HG02798 (cell line): Measurements from ENCODE around the gene UBE2D4.

Source experiments
- ATAC-seq: cut with Tn5 transposase; IDR thresholded peaks from one replicate; pipeline ENCODE4 v1.9.1; 2021; ENCODE audit warnings: mild to moderate bottlenecking; ENCODE audit not compliant: unreplicated experiment, poor library complexity

The UBE2D4 gene

DNA sequence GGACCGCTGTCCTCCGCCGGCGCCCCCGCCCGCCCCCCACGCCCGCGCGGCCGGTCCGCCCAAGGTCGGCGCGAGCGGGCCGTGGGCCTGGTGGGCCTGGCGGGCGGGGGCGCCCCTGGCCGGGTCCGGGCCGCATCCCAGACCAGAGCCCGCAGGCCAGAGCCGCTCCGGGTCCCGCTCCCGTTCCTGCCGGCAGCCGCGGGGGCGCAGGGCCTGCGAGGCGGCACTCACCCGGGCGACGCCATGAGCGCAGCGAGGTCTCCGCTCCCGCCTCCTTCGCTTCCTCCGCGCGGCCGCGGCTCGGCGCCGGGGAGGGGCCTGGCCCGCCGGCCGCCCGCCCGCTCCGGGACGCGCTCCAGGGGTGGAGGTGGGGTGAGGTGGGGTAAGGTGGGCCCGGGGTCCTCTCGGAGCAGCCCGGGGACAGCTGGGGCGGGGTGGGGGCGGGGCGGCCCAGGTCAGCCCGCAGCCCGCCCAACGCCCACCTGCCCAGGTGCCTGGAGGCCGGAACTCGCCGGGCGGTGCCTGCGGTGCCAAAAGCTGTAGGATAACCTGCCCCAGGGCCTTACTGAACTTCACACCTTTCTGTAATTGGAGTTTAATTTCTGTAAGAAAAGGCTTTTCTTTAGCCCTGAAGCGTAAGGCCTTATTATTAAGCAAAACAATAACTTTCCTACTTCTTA, 19.8 kb upstream of the UBE2D4 start, which contains the start of gene URGCP:
URGCP (minus strand) TSS at position 266 of the 680 bp plus-strand sequence; CDS start at position 245, 21 bp downstream.
- peak; percentile 85 for ATAC-seq

DNA sequence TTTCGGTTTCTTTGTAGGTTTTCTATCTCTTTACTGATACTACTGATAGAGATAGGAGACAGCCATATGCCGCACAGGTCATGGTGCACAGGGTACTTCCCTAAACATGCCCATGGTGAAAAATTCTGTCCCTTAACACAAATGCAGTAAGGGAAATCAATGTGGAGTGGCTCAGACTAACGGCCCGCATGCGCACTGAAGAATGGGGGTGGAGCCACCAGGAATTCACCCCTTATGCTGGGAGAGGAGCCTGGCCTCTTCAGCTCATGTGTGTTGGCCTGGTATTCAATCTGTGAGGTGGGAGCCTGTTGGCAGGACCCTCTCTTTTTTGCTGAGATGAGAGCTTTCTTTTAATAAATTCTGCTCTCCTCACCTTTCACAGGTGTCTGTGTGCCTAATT, 11.4 kb upstream of the UBE2D4 start:
- ATAC-seq, result no peak

DNA sequence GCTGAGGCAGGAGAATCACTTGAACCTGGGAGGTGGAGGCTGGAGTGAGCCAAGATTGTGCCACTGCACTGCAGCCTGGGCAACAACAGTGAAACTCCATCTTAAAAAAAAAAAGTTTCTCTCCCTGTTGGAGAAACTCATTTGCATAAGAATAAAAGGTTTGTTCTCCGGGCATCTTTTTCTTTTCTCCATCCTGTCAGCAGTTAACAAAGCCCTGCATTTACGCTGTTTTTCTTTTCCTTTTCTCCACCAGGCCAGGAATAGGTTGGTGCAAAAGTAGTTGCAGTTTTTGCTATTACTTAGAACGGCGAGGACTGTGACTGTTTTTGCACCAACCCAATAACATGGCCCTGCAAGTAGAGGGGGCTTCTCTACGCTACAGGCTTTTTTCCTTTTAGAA, 10.3 kb upstream of the UBE2D4 start:
- no peak for ATAC-seq

DNA sequence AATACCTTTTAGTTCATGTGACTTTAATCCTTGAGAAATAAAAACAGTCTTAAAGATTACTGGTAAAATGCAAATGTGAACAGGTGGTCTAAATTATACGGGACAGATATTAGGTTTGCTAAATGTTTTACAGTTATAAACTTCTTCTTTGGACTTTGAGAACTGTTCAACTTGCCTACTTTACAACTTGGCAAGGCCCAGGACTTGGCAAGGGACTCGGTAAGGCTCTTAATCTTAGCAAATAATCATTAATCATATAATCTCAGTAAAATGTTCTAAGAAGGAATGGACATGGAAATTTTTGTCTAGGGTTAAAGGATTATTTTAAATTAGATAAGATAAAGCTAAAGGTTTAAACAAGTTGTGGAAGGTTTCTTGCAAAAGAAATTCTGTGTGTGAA, 4.8 kb upstream of the UBE2D4 start:
- no peak for ATAC-seq

DNA sequence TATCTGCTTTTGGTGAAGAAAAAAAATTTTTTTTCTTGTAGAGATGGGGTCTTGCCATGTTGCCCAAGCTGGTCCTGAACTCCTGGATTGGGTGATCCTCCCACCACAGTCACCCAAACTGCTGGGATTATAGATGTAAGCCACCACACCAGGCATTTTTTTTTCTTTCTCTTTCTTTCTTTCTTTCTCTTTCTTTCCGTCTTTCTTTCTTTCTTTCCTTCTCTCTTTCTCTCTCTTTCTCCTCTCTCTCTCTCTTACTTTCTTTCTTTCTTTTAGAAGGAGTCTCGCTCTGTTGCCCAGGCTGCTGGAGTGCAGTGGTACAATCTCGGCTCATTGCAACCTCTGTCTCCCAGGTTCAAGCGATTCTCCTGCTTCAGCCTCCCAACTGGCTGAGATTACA, 3.5 kb upstream of the UBE2D4 start:
- no peak for ATAC-seq

DNA sequence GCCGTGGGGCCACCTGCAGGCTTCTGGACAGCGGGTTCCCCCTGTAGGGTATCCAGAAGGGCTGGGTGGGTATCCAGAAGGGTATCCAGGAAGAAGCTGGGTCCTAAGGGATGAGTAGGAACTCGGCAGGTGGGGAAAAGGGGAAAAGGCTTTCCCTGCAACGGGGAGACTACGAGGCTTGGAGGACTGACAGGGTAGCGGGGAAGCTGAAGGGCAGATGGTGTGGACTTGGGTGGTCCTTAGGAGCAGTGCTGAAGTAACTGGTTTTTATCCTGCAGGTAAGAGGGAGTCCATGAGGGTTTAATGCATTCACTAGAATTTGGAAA, 525 bp downstream of the UBE2D4 start:
- ATAC-seq, result no peak

DNA sequence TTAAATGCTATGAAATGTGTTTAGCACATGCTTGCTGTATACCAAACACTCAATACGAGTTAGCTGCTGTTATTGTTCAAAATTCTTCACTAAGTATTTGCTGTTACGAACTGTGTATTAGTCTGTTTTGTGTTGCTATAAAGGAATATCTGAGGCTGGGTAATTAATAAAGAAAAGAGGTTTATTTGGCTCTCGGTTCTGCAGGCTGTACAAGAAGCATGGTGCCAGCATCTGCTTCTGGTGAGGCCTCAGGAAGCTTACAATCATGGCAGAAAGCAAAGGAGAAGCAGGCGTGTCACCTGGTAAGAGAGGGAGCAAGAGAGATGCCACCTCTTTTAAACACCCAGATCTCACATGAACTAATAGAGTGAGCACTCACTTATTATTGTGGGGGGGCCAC, 1.6 kb downstream of the UBE2D4 start:
- ATAC-seq, result no peak

DNA sequence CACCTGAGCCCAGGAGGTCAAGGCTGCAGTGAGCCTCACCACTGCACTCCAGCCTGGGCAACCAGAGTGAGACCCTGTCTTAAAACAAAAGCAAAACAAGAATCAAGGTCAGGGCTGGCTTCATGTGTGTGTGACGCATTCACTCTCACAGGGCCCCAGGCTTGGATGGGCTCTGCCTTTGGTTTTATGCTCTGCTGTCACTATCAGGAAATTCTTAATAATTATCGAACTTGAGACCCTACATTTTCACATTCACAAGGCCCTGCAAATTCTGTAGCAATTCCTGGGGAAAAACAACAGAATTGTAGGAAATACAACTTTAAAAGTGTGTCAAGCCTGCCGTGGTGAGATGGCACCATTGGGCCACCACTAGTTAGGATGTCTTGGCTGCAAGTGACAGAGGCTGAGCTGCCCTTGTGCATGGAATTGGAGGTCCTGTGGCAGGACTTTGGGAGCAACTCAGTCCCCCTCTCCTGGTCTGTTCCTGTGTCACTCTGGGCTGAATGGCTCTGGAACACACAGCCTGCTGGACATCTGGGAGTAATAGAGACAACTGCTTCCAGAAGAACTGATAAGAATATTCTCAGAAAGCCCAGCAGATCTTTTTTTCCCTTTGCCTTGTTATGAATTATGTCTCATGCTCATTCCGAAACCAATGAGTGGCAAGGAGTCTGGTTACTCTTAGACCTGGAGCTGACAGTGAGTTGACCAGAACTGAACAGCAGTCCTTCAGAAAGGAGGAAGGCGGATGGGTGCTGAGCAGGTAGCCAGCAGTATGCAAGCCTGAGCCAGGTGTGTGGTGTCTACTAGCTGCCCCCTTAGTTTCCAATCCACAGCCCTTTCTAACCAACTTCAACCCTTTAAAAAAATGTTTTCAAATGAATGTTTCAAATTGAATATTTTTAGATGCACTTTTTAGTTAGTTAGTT, 3.6 kb downstream of the UBE2D4 start:
- no peak for ATAC-seq

DNA sequence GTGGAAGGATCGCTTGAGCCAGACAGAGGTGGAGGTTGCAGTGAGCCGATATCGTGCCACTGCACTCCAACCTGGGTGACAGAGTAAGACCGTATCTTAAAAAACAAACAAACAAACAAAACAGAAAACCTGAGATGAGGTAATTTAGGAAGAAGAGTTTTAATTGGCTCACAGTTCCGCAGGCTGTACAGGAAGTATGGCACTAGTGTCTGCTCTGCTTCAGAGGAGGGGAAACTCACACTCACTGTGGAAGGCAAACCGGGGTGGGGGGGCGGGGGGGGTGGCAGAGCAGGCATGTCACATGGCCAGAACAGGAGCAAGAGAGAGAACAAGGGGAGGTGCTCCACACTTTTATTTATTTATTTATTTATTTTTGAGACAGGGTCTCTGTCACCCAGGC, 5.1 kb downstream of the UBE2D4 start:
- no peak for ATAC-seq

DNA sequence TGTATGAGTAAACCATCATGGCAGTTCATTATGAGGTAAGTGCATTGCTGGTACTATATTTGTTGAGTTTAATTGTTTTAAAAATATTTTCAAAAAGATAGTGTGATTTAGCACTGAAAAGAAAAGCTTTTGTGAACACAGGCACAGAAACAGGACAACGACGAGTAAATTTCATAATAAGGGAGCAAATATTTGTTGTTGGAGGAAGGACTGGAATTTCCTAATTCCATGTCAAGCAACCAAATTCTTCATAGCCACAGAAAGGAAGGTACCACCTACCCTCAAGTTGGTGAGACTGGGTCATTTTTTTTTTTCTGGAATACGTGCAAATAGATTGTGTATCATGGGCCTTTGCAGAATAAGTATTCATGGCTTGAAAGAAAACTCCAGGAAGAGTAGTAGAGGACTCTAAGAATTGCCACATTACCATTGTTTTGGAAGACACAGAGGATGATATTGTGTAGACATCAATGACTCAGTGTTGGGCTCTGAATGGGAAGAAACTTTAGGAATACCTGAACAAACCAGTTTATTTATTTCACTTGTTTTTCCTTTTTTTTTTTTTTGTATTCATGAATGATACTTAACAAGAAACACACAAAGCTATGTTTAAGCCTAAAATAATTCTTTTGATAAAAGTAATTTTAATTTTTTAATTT, 7.8 kb downstream of the UBE2D4 start:
- no peak for ATAC-seq

DNA sequence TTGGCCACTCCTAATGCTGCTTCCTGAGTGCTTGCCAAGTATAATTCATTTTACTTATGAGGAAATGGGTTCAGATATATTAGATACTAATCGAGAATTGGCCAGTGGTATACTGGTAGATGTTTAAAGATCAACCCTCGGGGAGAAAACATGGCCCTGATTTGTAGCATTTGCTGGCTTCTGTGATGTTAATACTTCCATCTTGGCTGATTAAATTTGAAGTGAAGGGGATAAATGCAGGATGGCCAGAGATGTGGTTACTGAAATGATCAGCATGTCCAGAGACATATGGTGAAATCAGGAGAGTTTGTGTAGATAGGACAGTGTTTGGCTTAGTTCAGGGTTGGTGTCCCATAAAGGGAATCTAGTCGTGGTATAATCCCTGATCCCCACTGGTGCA, 11.2 kb downstream of the UBE2D4 start:
- ATAC-seq, result no peak

DNA sequence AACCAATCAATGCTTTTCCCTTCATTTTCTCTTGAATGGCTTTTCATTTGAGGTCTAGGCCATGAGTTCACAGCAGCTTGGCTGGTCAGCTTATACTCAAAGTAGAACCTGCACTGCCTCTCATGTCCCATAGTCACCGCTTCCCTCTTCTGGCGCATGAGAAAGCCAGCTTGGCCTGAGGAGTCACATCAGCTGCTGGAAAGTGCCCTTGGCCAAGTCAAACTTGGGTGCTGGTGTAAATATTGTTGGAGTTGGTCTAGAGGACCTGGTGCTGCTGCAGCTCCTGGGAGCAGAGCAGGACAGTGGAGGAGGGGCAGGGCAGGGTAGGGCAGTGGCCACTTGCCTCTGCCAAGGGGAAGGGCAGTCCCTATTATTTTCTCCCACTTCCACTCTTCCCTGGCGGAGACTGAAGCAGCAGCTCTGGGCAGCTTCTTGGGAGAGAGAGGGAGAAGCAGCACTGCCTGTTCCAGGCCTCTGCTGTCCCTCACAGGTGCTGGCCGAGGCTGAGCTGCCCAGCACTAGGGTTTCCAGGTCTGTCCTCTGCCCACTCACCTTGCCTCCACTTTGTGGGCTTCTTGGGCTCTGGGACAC, 12.8 kb downstream of the UBE2D4 start:
- ATAC-seq, result no peak

DNA sequence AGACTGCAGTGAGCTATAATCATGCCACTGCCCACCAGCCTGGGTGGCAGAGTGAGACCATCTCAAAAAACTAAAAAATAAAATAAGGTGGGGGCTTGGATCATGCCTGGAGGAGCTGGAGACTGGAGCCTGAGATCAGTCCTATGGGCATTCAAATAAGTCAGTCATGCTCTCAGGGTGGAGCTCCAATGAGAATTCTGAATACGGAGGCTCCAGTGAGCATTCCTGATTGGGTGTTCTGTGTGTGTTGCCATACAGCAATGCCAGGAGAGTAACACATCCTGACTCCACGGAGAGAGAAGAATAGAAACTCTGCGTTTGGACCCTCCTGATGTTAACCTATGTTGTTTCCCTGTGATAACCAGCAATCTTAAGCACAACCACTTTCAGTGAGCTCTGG, 16.0 kb downstream of the UBE2D4 start:
- ATAC-seq, result no peak

DNA sequence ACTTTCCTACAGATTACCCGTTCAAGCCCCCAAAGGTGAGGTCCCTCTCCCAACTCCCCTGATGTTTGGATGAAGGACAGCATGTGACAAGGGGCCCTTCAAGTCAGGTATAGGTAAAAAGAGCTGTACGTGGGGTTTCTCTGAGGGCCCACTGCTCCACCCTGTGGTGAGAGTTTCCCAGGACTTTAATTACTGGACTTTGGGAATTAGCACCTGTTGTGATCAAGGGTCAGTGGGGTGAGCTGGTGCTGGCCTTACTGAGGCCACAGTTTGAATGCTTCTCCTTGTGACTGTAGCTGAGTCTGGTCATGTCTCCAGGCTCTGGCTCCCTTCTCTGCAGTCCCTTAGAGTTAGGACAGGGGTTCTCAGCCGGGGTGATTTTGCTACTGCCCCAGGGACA, 16.8 kb downstream of the UBE2D4 start:
- ATAC-seq, result no peak

DNA sequence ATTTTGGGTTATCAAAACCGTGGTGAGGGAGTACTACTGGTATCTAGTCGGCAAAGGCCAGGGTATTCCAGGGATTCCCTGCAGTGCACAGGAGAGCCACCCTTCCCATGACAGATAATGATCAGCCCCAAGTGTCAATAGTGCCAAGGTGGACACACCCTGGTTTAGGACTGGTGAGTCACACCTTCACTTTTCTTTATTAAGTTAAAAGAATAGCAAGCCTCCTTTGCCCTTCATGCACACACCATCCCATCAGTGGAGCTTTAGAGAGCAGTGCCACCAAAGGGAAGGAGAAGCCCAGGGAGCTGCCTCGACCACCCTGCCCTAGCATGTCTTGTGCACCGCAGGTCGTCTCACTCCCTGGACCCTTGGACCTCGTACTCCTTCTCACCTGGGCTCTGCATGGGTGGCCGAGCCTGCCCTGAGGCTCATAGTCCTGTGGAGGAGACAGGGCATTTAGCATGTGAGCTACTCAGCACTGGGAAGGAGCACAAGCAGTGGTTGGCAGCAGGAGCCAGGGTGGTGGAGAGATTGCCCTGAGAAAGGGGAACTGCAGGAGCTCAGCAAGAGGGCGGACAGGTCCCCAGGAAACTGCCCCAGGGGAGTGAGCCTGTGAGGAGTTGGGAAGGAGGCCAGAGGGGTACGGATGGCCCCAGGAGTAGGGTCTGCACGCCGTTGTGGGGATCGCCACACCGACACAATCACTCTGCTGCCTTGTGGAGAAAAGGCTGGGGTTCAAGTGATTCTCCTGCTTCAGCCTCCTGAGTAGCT, 17.4 kb downstream of the UBE2D4 start:
- no peak for ATAC-seq

DNA sequence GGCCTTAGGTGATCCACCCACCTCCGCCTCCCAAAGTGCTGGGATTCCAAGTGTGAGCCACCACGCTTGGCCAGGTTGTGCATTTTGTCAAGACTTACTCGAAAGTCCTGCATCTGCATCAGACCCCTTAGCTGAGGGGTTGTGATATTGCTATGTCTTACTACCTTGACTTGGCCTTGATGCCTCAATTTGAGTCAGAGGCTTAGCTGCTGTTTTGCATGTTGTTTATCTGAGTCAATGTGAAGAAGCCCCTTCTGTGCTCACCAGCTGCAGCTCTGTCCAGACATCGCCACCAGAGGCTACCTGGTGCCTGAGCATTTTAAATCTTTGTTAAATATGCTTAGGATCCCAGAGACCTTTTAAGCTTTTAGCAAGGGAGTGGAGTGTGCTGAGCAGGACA, 18.1 kb downstream of the UBE2D4 start:
- ATAC-seq, result no peak

DNA sequence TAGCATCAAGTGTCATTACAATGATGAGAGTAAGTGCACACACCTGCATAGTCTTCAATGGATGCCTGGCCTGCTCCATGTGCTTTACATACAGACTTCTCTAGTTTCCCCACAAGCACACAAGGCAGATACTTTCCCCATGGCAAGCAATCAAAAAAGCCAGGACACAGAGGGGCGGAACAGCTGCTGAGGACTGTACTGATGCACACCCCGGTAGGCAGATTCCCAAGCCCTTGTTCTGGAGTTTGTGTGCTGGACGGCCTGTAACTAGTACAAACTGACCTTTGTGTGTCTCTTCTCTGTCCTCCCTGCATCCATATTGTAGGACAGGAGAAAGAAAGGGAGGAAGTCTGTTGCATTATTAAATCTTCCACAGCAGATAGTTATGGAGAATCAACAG, 25.8 kb downstream of the UBE2D4 start:
- ATAC-seq, result no peak

DNA sequence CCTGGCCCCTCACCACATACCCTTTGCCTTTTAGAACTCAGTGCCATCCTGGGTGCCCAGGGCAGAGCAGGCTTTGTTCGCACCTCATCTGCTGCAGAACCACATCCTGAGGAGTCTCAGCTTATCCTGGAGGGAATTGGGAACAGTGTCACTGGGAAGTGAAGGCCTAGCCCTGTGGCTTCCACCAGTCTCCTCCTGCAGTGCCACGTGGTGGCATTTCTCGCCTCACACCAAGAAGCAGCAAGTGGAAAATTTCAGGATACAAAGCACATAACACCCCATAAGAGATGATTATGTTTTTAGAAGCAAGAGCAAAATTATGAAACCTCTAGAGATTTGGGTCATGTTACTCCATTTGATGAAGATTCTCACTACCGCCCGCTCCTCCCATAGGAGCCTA, 26.8 kb downstream of the UBE2D4 start:
- ATAC-seq, result no peak

DNA sequence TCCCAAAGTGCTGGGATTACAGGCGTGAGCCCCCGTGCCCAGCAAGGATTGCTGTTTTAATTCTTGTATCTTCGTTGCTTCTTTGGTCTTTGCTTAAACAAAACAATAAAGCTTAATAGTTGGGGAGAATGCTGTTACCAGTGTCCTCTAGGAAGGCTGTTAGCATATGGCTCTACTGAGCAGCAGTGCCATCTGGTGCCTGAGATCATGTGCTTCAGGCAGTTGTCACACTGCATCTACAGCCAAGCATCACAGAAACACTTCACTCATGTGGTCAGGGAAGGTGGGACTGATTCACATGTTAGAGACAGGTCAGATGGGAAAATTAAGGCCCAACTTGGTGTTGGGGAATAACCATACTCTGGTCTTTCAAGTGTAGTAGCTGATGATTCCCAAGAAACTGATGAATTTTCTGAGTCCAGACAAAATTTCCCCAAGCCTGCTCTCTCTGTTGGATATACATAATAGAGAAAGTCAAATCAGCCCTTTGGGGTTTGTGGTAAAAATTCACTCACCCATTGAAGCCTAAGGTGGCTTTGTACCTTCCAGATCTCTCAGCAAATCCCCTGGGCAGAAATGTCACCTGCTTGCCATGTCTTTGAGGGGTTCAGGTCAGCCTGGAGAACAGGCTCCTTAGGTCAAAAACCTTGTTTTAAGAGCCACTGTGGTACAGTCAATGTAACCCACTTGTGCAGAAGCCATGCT, 28.4 kb downstream of the UBE2D4 start:
- peak; percentile 54 for ATAC-seq

DNA sequence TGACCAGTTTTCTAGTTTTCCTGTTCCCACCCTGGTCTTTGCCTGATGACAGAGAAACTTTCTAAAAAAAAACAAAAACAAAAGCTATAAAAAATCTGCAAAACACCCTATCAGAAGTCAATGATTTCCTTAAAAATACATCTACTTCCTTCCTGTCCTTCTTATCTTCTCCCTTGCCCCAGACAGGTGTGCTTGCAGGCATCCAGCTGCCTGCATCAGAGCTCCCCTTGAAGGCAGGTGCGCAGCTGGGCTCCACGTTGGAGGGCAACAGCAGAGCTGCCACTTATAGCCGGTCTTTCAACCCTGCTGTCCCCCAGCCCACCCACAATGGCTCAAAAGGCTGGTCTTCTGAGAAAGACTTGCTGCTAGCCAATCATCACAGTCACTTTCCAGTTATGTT, 29.8 kb downstream of the UBE2D4 start:
- no peak for ATAC-seq
